Lung (tissue), 12 donors: Measurements from ENCODE around the gene USP6NL. TPM values are rescaled to one million over a fixed set of nuclear protein-coding genes. Genes with fewer than 3 reads are reported as not detected.

Experiments used
- ATAC-seq: fragments of 200-7000 bp; cut with Tn5 transposase; one replicate; pipeline ENCODE4 v1.9.1; 2020; ENCODE audit warnings: moderate number of reproducible peaks; ENCODE audit not compliant: insufficient read depth, low FRiP score
- DNase-seq, 3 donors: peaks; one replicate each; pipeline ENCODE4 v3.0.0-alpha.2; 2013 to 2017
- H3K27ac ChIP-seq, 2 donors: one replicate each; pipeline ENCODE4 v1.5.1; 2013; ENCODE audit warnings: mild to moderate bottlenecking in 2 of 2, moderate library complexity in 2 of 2, control low read depth in 1 of 2, inconsistent platforms in 1 of 2, low read depth in 1 of 2, low read length in 1 of 2
- H3K27me3 ChIP-seq, 3 donors: one replicate each; pipeline ENCODE4 v1.5.1; 2013; ENCODE audit warnings: low read length in 2 of 3; ENCODE audit not compliant: control insufficient read depth in 3 of 3, insufficient read depth in 3 of 3
- H3K36me3 ChIP-seq, 4 donors: one replicate each; pipeline ENCODE4 v1.5.1; 2013; ENCODE audit warnings: low read length in 4 of 4, mild to moderate bottlenecking in 1 of 4, moderate library complexity in 1 of 4; ENCODE audit not compliant: control insufficient read depth in 4 of 4, insufficient read depth in 4 of 4
- H3K4me1 ChIP-seq, 5 donors: one replicate each; pipeline ENCODE4 v1.5.1; 2013; ENCODE audit warnings: low read length in 5 of 5, mild to moderate bottlenecking in 2 of 5, moderate library complexity in 1 of 5; ENCODE audit not compliant: control insufficient read depth in 5 of 5, insufficient read depth in 5 of 5
- H3K4me3 ChIP-seq: one replicate; pipeline ENCODE4 v1.5.1; 2013; ENCODE audit warnings: mild to moderate bottlenecking, control low read depth, moderate library complexity
- H3K9ac ChIP-seq, 2 donors: one replicate each; pipeline ENCODE4 v1.5.1; 2013; ENCODE audit warnings: low read length in 2 of 2, control low read depth in 1 of 2; ENCODE audit not compliant: insufficient read depth in 1 of 2
- H3K9me3 ChIP-seq, 4 donors: one replicate each; pipeline ENCODE4 v1.5.1; 2013; ENCODE audit warnings: low read length in 3 of 4, mild to moderate bottlenecking in 1 of 4, moderate library complexity in 1 of 4; ENCODE audit not compliant: control insufficient read depth in 4 of 4, insufficient read depth in 3 of 4
- CTCF ChIP-seq: IDR thresholded peaks from 2 replicates; pipeline ENCODE4 v1.5.1; 2012; ENCODE audit warnings: mild to moderate bottlenecking; ENCODE audit errors: control extremely low read depth, extremely low read depth
- WGBS, 2 donors: extraction: QIAGEN DNeasy Blood & Tissue Kit; methylation state at CpG; one replicate each; pipeline ENCODE4 v1.1.7; 2013; 5-methylcytosine and 5-hydroxymethylcytosine counted together
- polyA plus RNA-seq, 2 donors: library from polyadenylated mRNA; stranded (reverse); fragments of 200-250 nt; gene quantifications; one replicate each; pipeline ENCODE4 v1.2.1, GENCODE V29; 2013
- total RNA-seq, 2 donors: library from RNA; depleted of rRNA in 1 of 2; stranded (reverse); fragments of >200 nt in 1 of 2; gene quantifications; one replicate each; pipeline ENCODE4 v1.2.1, GENCODE V29; 2014 to 2021
- donor health status: control.
- donor health status: control.
- donor health status: Bipolar disorder and iron deficiency.
- donor health status: healthy.
- donor health status: DM: yes; HTN: yes; CAD: no.

USP6NL gene
- total and polyA plus RNA-seq, 4 donors, result 5.4 to 41.7 (median 13.4) TPM

GRCh38 chr10:11478807-11479206 is 132.6 kb downstream of the USP6NL start:
- H3K9me3 ChIP-seq, result no peaks in the 10 kb centered on the region
- ATAC-seq, result no peak
- WGBS, 2 donors, result 100% methylated on average over 1 of the region's 1 CpG
- DNase-seq, result no peak
- H3K27me3 ChIP-seq, result no peaks in the 10 kb centered on the region
- no peak overlapping the region for H3K27ac ChIP-seq
- no peaks in the 10 kb centered on the region for H3K4me1 ChIP-seq
- no peak for TF ChIP-seq CTCF
- H3K4me3 ChIP-seq, result no peak overlapping the region
- H3K9ac ChIP-seq, result no peak overlapping the region
- H3K36me3 ChIP-seq, result peaks cover 0 to 9% (median 7%) of the 10 kb centered on the region in 4 donors

- no peaks in the 10 kb centered on the region for H3K9me3 ChIP-seq
- ATAC-seq (no peak), DNase-seq (no peak)
- H3K4me3 ChIP-seq, result no peak overlapping the region
- 89 to 95% methylated on average over 3 of the region's 3 CpGs for WGBS, 2 donors
- H3K36me3 ChIP-seq, result peaks cover 0 to 8% (median 5%) of the 10 kb centered on the region in 4 donors
- H3K27ac ChIP-seq, result no peak overlapping the region
- no peak for TF ChIP-seq CTCF
- H3K4me1 ChIP-seq, result no peaks in the 10 kb centered on the region
- no peaks in the 10 kb centered on the region for H3K27me3 ChIP-seq
- no peak overlapping the region for H3K9ac ChIP-seq
These were observed 135.5 kb downstream of the USP6NL start for GRCh38 chr10:11475831-11476434.

- no peaks in the 10 kb centered on the region for H3K27me3 ChIP-seq
- no peak overlapping the region for H3K9ac ChIP-seq
- no peak for TF ChIP-seq CTCF
- 78 to 83% methylated on average over 12 of the region's 12 CpGs for WGBS, 2 donors
- H3K4me3 ChIP-seq, result no peak overlapping the region
- H3K4me1 ChIP-seq, result no peaks in the 10 kb centered on the region
- H3K27ac ChIP-seq, result no peak overlapping the region
- ATAC-seq, result no peak
- peak in 1 of 3 donors; percentile 41 for DNase-seq
- no peaks in the 10 kb centered on the region for H3K9me3 ChIP-seq
- H3K36me3 ChIP-seq, result peaks cover 0 to 3% (median 2%) of the 10 kb centered on the region in 4 donors
These were observed 138.2 kb downstream of the USP6NL start for GRCh38 chr10:11473128-11473760.
